ENCODE measurements around the gene MARCHF3. TPM values are rescaled to one million over a fixed set of nuclear protein-coding genes. Genes with fewer than 3 reads are reported as not detected.

MARCHF3 gene
- total RNA-seq, 1 experiment from 2014 or later, result 0.61 TPM

DNA sequence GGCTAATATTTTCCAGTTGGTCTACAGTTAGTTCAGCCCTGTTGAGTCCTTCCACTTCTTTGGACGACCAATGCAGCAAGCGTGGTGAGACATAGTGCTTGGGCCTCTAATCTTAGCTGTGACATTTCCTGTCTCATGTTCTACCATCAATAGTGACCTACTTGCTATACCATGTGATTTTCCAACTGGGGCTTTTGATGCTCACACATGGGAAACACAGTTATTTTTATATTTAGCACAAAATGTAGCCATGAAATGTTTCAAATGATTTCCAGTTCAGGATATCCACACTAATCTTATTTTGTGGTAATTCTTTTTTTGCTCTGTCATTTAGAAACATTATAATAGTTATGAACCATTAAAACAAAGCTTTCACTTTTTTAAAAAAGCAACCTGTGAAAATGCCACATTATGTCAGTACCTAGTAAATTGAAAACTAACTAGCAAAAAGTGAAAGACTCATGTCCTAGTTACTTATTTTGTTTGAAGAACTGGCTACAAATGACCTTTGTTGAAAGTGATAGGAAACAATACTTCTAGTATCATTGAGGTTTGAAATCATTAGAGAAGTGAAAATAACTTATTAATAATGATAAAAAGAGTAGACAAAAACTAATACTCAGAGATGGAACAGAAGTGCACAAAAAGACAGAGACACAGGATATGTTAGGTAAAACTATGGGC lies 18.3 kb downstream of the MARCHF3 start:
- no peak overlapping the region for H3K4me3 ChIP-seq (ENCODE audit: low read depth, low read length)
- no peak overlapping the region for H3K4me3 Mint-ChIP-seq (ENCODE audit: unreplicated experiment)
- ChIA-PET CTCF (no interaction called here), POLR2A (no interaction called here)
- no peaks in the 10 kb centered on the region for H3K4me1 ChIP-seq
- no peaks in the 10 kb centered on the region; the same call in 1 of the 2 replicates for H3K9me3 ChIP-seq
- intact Hi-C loops (cut with micrococcal nuclease; ENCODE audit: unreplicated experiment), result no loop called here
- no peak for DNase-seq
- H3K4me1 Mint-ChIP-seq (ENCODE audit: low read depth, unreplicated experiment), result no peaks in the 10 kb centered on the region
- no TSS peak for BruUV-seq (replicated peaks)
- H3K36me3 Mint-ChIP-seq (ENCODE audit: insufficient read depth, unreplicated experiment), result no peaks in the 10 kb centered on the region
- H3K27me3 ChIP-seq (replicated peaks; ENCODE audit: control insufficient read depth, insufficient read depth, low read length), result no peaks in the 10 kb centered on the region
- H3K36me3 ChIP-seq (ENCODE audit: control insufficient read depth, insufficient read depth, low read length), result no peaks in the 10 kb centered on the region
- no peaks in the 10 kb centered on the region for H3K9me3 Mint-ChIP-seq (ENCODE audit: unreplicated experiment)
- H3K27me3 Mint-ChIP-seq (ENCODE audit: insufficient read depth, unreplicated experiment), result peaks cover 3% of the 10 kb centered on the region
- H3K27ac Mint-ChIP-seq (ENCODE audit: unreplicated experiment), result no peak overlapping the region
- TF ChIP-seq CTCF (IDR thresholded peaks at IDR 0.05; ENCODE audit: insufficient read depth in 1 of 2, low read depth in 1 of 2, low read length in 1 of 2, severe bottlenecking in 1 of 2, unreplicated experiment in 1 of 2), result no peak

GRCh38 chr5:127011153-127011552 lies 19.2 kb downstream of the MARCHF3 start:
- H3K9me3 Mint-ChIP-seq (ENCODE audit: unreplicated experiment), result no peaks in the 10 kb centered on the region
- POLR2A ChIA-PET, result no interaction called here
- H3K27ac Mint-ChIP-seq (ENCODE audit: unreplicated experiment), result no peak overlapping the region
- no peaks in the 10 kb centered on the region for H3K4me1 ChIP-seq
- H3K9me3 ChIP-seq, result no peaks in the 10 kb centered on the region; the same call in 1 of the 2 replicates
- H3K4me1 Mint-ChIP-seq (ENCODE audit: low read depth, unreplicated experiment), result no peaks in the 10 kb centered on the region
- no peak for TF ChIP-seq CTCF (IDR thresholded peaks at IDR 0.05; ENCODE audit: insufficient read depth in 1 of 2, low read depth in 1 of 2, low read length in 1 of 2, severe bottlenecking in 1 of 2, unreplicated experiment in 1 of 2)
- peaks cover 3% of the 10 kb centered on the region for H3K27me3 Mint-ChIP-seq (ENCODE audit: insufficient read depth, unreplicated experiment)
- DNase-seq, result no peak
- H3K36me3 ChIP-seq (ENCODE audit: control insufficient read depth, insufficient read depth, low read length), result no peaks in the 10 kb centered on the region
- no peak overlapping the region for H3K4me3 ChIP-seq (ENCODE audit: low read depth, low read length)
- H3K27me3 ChIP-seq (replicated peaks; ENCODE audit: control insufficient read depth, insufficient read depth, low read length), result no peaks in the 10 kb centered on the region
- H3K36me3 Mint-ChIP-seq (ENCODE audit: insufficient read depth, unreplicated experiment), result no peaks in the 10 kb centered on the region
- intact Hi-C loops (cut with micrococcal nuclease; ENCODE audit: unreplicated experiment), result no loop called here
- no peak overlapping the region for H3K4me3 Mint-ChIP-seq (ENCODE audit: unreplicated experiment)
- BruUV-seq (replicated peaks), result no TSS peak
- CTCF ChIA-PET, result no interaction called here

DNA sequence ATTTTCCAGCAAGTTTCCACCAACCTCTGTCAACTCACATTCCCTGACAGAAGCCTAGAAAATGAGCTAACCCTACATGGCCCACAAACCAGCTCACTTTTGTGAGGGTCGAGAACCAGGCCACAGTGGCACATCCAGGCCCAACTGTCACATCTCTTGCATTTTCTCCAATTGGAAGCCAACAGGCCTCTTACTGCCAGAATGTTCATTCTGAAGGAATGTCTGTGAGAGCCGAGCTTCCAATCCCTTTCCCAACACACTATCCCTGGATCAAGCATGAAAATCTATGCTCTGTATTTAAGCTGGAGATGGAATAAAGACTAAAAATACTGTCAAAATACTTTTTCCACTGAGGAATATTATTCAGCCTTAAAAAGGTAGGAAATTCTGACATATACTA lies 20.0 kb downstream of the MARCHF3 start:
- Mint-ChIP-seq H3K9me3 (ENCODE audit: unreplicated experiment) (no peaks in the 10 kb centered on the region), H3K4me3 (ENCODE audit: unreplicated experiment) (no peak overlapping the region)
- CTCF ChIA-PET, result no interaction called here

More for the DNA sequence above, 20.0 kb downstream of the MARCHF3 start:
- TF ChIP-seq CTCF (IDR thresholded peaks at IDR 0.05; ENCODE audit: insufficient read depth in 1 of 2, low read depth in 1 of 2, low read length in 1 of 2, severe bottlenecking in 1 of 2, unreplicated experiment in 1 of 2), result no peak
- Histone ChIP-seq H3K27me3 (replicated peaks; ENCODE audit: control insufficient read depth, insufficient read depth, low read length) (no peaks in the 10 kb centered on the region), H3K4me1 (no peaks in the 10 kb centered on the region), H3K4me3 (ENCODE audit: low read depth, low read length) (no peak overlapping the region), H3K36me3 (ENCODE audit: control insufficient read depth, insufficient read depth, low read length) (no peaks in the 10 kb centered on the region), H3K9me3 (no peaks in the 10 kb centered on the region; the same call in 1 of the 2 replicates)
- H3K27ac Mint-ChIP-seq (ENCODE audit: unreplicated experiment), result no peak overlapping the region
- no peaks in the 10 kb centered on the region for H3K36me3 Mint-ChIP-seq (ENCODE audit: insufficient read depth, unreplicated experiment)
- BruUV-seq (replicated peaks), result no TSS peak
- no peak for DNase-seq
- peaks cover 3% of the 10 kb centered on the region for H3K27me3 Mint-ChIP-seq (ENCODE audit: insufficient read depth, unreplicated experiment)
- H3K4me1 Mint-ChIP-seq (ENCODE audit: low read depth, unreplicated experiment), result no peaks in the 10 kb centered on the region
- POLR2A ChIA-PET, result no interaction called here
- intact Hi-C loops (cut with micrococcal nuclease; ENCODE audit: unreplicated experiment), result no loop called here
